NCI-H187 treated with DMSO at 0.1 percent for 48 hours (cell line): ENCODE data around the gene PCDHGA5.
A peak's percentile ranks its signal among the peaks of the same experiment; 100 is the strongest.
"Not testable (repeated sequence)": the region's sequence is repeated elsewhere in the genome, so short reads cannot be mapped to it uniquely, and the experiment has no call there.

ENCODE experiments used
- DNase-seq: peaks from one replicate; lab custom pipeline; 2025; lab: John Stamatoyannopoulos, UW

The PCDHGA5 gene

DNA sequence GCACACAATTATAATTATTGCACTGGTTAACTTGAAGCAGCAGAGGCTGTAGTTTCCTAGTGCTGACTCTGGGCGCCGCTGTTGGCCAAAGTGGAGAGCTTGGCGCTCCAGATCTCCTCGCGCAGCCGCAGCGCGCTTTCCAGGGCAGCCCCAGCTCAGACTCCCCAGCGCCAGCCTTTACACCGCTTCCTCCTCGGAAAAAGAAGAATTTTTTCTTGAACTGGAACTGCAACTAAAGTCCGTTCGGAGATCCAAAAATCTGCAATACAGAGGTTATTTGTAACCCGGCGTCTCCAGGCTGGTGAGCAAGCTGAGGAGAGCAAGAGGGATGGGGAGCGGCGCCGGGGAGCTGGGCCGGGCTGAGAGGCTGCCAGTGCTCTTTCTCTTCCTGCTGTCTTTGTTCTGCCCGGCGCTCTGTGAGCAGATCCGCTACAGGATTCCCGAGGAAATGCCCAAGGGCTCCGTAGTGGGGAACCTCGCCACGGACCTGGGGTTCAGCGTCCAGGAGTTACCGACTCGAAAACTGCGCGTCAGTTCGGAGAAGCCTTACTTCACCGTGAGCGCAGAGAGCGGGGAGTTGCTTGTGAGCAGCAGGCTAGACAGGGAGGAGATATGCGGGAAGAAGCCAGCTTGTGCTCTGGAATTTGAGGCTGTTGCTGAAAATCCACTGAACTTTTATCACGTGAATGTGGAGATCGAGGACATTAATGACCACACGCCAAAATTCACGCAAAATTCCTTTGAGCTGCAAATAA, 23.8 kb downstream of the PCDHGA5 start, which contains the start of gene PCDHGB4:
Gene PCDHGB4 (plus strand): TSS at position 142 of the 755 bp plus-strand sequence. CDS start 187 bp downstream, at position 329.
- DNase-seq = not testable (repeated sequence)

DNA sequence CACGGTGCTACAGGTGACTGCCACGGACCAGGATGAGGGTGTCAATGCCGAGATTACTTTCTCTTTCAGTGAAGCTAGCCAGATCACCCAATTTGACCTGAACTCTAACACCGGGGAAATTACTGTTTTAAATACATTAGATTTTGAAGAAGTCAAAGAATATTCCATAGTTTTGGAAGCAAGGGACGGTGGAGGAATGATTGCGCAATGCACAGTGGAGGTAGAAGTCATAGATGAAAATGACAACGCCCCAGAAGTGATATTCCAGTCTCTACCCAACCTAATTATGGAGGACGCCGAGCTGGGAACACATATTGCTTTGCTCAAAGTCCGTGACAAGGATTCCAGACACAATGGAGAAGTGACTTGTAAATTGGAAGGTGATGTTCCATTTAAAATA, 24.7 kb downstream of the PCDHGA5 start:
- DNase-seq = no peak

DNA sequence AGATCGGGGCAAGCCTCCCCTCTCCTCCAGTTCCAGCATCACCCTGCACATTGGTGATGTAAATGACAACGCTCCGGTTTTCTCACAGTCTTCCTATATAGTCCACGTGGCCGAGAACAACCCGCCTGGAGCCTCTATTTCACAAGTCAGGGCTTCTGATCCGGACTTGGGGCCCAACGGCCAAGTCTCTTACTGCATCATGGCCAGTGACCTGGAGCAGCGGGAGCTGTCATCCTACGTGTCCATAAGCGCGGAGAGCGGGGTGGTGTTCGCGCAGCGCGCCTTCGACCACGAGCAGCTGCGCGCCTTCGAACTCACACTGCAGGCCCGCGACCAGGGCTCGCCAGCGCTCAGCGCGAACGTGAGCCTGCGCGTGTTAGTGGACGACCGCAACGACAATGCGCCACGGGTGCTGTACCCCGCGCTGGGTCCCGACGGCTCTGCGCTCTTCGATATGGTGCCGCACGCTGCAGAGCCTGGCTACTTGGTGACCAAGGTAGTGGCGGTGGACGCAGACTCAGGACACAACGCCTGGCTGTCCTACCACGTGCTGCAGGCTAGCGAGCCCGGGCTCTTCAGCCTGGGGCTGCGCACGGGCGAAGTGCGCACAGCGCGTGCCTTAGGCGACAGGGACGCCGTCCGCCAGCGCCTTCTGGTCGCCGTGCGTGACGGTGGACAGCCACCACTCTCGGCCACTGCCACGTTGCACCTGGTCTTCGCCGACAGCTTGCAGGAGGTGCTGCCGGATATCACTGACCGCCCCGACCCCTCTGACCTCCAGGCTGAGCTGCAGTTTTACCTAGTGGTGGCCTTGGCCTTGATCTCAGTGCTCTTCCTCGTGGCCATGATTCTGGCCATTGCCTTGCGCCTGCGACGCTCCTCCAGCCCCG, 25.4 kb downstream of the PCDHGA5 start:
- DNase-seq = no peak

DNA sequence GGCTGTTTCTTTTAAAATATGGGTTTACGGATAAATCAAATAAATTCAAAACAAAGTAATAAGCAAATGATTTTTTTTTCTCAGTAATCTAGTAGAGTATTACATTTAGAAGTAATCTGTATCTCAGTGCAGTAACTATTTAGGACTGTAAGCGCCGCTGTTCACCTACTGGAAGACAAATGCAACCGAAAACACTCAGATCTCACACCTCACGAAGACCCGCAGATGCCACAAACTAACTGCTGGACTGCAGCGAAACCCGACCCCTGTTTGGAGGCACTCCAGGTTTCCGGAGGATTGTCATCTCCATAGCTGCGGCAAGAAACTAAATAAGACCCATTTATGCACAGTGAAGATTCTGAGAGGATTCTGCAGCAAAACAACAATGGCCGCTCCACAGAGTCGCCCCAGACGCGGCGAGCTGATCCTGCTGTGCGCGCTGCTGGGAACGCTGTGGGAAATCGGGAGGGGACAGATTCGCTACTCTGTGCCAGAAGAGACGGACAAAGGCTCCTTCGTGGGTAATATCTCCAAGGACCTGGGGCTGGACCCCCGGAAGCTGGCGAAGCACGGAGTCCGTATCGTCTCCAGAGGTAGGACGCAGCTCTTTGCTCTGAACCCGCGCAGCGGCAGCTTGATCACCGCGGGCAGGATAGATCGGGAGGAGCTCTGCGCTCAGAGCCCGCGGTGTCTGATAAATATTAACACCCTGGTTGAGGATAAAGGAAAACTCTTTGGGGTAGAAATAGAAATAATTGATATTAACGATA, 28.7 kb downstream of the PCDHGA5 start, which contains the start of gene PCDHGA8:
Gene PCDHGA8 (plus strand): TSS at position 205 of the 770 bp plus-strand sequence. CDS start 181 bp downstream, at position 386.
- no peak for DNase-seq

DNA sequence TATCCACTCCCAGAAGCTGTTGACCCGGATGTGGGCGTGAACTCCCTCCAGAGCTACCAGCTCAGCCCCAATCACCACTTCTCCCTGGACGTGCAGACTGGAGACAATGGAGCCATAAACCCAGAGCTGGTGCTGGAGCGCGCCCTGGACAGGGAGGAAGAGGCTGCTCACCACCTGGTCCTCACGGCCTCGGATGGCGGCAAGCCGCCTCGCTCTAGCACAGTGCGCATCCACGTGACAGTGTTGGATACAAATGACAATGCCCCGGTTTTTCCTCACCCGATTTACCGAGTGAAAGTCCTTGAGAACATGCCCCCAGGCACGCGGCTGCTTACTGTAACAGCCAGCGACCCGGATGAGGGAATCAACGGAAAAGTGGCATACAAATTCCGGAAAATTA, 29.3 kb downstream of the PCDHGA5 start:
- DNase-seq = no peak

DNA sequence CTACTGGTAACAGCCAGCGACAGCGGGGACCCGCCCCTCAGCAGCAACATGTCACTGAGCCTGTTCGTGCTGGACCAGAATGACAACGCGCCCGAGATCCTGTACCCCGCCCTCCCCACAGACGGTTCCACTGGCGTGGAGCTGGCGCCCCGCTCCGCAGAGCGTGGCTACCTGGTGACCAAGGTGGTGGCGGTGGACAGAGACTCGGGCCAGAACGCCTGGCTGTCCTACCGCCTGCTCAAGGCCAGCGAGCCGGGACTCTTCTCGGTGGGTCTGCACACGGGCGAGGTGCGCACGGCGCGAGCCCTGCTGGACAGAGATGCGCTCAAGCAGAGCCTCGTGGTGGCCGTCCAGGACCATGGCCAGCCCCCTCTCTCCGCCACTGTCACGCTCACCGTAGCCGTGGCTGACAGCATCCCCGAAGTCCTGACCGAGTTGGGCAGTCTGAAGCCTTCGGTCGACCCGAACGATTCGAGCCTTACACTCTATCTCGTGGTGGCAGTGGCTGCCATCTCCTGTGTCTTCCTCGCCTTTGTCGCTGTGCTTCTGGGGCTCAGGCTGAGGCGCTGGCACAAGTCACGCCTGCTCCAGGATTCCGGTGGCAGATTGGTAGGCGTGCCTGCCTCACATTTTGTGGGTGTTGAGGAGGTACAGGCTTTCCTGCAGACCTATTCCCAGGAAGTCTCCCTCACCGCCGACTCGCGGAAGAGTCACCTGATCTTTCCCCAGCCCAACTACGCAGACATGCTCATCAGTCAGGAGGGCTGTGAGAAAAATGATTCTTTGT, 30.6 kb downstream of the PCDHGA5 start:
- not testable (repeated sequence) for DNase-seq

DNA sequence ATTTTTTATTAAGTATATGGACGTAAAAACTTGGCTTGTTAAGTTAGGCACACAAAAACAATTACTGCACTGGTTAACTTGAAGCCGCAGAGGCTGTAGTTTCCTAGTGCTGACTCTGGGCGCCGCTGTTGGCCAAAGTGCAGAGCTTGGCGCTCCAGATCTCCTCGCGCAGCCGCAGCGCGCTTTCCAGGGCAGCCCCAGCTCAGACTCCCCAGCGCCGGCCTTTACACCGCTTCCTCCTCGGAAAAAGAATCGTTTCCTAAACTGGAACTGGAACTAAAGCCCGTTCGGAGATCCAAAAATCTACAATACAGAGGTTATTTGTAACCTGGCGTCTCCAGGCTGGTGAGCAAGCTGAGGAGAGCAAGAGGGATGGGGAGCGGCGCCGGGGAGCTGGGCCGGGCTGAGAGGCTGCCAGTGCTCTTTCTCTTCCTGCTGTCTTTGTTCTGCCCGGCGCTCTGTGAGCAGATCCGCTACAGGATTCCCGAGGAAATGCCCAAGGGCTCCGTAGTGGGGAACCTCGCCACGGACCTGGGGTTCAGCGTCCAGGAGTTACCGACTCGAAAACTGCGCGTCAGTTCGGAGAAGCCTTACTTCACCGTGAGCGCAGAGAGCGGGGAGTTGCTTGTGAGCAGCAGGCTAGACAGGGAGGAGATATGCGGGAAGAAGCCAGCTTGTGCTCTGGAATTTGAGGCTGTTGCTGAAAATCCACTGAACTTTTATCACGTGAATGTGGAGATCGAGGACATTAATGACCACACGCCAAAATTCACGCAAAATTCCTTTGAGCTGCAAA, 34.0 kb downstream of the PCDHGA5 start, which contains the start of gene PCDHGB5:
Gene PCDHGB5 (plus strand): TSS at position 192 of the 796 bp plus-strand sequence. CDS start 181 bp downstream, at position 373.
- DNase-seq = peak; percentile 0

DNA sequence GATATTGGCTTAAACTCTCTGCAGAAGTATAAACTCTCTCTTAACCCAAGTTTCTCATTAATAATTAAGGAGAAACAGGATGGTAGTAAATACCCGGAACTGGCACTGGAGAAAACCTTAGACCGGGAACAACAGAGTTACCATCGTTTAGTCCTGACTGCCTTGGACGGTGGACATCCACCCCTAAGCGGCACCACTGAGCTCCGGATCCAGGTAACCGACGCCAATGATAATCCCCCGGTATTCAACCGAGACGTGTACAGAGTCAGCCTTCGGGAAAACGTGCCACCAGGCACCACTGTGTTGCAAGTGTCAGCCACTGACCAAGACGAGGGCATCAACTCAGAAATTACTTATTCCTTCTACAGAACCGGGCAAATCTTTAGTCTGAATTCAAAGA, 34.6 kb downstream of the PCDHGA5 start:
- DNase-seq = no peak

DNA sequence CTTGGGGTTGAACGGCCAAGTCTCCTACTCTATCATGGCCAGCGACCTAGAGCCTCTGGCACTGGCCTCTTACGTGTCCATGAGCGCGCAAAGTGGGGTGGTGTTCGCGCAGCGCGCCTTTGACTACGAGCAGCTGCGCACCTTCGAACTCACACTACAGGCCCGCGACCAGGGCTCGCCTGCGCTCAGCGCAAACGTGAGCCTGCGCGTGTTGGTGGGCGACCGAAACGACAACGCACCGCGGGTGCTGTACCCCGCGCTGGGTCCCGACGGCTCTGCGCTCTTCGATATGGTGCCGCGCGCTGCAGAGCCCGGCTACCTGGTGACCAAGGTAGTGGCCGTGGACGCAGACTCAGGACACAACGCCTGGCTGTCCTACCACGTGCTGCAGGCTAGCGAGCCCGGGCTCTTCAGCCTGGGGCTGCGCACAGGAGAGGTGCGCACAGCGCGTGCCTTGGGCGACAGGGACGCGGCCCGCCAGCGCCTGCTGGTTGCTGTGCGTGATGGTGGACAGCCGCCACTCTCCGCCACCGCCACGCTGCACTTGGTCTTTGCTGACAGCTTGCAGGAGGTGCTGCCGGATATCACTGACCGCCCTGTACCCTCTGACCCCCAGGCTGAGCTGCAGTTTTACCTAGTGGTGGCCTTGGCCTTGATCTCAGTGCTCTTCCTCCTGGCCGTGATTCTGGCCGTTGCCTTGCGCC, 35.7 kb downstream of the PCDHGA5 start:
- no peak for DNase-seq

DNA sequence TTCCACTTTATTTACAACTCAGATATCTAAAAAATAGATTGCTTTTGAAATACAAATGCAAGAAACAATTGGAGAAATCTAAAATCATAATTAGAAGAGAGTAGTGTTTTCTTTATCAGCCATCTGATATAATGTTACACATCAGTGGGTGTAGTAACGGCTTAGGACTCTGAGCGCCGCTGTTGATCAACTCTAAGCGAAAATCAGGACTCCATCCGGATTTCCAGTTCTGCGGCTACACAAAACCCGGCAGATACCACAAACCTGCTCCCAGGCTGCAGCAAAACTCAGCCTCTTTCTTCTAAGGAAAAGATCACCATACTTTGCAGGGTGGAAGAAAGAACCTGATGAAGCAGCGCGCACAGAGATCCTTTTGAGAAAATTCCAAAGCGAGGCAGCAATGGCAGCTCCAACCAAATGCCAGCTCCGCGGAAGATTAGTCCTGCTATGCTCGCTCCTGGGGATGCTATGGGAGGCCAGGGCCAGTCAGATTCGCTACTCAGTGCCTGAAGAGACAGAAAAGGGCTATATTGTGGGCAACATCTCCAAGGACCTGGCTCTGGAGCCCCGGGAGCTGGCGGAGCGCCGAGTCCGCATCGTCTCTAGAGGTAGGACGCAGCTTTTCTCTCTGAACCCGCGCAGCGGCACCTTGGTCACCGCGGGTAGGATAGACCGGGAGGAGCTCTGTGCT, 38.7 kb downstream of the PCDHGA5 start, which contains the start of gene PCDHGA9:
Gene PCDHGA9 (plus strand): TSS at position 226 of the 691 bp plus-strand sequence. CDS start 175 bp downstream, at position 401.
- DNase-seq = no peak

DNA sequence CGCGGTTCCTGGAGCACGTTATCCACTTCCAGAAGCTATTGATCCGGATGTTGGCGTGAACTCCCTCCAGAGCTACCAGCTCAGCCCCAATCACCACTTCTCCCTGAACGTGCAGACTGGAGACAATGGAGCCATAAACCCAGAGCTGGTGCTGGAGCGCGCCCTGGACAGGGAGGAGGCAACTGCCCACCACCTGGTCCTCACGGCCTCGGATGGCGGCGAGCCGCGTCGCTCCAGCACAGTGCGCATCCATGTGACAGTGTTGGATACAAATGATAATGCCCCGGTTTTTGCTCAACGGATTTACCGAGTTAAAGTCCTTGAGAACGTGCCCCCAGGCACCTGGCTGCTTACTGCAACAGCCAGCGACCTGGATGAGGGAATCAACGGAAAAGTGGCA, 39.4 kb downstream of the PCDHGA5 start:
- DNase-seq = no peak

DNA sequence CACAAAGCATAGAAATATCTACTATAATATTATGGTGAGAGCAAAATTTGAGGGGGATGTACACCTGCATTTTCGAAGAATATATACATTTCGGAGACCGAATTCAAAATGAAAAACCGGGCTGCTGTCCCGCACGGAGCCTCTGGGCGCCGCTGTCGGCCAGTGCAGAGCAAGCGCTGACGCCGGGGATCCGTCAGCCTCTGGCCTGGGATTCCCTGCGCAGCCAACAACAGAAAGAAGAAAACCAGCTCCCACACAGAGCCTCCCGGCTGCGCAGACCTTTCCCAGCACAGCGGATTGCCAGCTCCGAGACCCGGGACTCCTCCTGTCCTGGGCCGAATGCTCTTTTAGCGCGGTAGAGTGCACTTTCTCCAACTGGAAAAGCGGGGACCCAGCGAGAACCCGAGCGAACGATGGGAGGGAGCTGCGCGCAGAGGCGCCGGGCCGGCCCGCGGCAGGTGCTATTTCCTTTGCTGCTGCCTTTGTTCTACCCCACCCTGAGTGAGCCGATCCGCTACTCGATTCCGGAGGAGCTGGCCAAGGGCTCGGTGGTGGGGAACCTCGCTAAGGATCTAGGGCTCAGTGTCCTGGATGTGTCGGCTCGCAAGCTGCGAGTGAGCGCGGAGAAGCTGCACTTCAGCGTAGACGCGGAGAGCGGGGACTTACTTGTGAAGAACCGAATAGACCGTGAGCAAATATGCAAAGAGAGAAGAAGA, 44.0 kb downstream of the PCDHGA5 start, which contains the start of gene PCDHGB6:
Gene PCDHGB6 (plus strand): TSS at position 232 of the 716 bp plus-strand sequence. CDS start 182 bp downstream, at position 414.
- DNase-seq = not testable (repeated sequence)

DNA sequence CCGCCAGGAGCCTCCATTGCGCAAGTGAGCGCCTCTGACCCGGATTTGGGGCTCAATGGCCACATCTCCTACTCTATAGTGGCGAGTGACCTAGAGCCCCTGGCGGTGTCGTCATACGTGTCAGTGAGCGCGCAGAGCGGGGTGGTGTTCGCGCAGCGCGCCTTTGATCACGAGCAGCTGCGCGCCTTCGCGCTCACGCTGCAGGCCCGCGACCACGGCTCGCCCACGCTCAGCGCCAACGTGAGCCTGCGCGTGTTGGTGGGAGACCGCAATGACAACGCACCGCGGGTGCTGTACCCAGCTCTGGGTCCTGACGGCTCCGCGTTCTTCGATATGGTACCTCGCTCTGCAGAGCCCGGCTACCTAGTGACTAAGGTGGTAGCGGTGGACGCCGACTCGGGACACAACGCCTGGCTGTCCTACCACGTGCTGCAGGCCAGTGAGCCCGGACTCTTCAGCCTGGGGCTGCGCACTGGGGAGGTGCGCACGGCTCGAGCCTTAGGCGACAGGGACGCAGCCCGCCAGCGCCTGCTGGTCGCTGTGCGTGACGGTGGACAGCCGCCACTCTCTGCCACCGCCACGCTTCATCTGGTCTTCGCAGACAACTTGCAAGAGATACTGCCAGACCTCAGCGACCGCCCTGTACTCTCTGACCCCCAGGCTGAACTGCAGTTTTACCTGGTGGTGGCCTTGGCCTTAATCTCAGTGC, 45.8 kb downstream of the PCDHGA5 start:
- DNase-seq = no peak

DNA sequence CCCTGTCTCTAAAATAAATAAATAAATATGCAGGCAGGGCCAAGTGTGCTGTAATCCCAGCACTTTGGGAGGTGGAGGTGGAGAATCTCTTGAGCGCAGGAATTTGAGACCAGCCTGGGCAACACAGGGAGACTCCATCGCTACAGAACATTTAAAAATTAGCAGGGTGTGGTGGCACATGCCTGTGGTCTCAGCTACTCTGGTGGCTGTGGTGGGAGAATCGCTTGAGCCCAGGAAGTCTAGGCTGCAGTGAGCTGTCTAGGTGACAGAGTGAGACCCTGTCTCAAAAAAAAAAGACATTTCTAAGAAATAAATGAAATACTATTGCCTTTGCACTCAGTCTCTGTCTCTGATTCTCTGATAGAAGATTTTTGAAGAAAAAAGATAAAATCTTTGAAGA, 47.6 kb downstream of the PCDHGA5 start:
- no peak for DNase-seq

DNA sequence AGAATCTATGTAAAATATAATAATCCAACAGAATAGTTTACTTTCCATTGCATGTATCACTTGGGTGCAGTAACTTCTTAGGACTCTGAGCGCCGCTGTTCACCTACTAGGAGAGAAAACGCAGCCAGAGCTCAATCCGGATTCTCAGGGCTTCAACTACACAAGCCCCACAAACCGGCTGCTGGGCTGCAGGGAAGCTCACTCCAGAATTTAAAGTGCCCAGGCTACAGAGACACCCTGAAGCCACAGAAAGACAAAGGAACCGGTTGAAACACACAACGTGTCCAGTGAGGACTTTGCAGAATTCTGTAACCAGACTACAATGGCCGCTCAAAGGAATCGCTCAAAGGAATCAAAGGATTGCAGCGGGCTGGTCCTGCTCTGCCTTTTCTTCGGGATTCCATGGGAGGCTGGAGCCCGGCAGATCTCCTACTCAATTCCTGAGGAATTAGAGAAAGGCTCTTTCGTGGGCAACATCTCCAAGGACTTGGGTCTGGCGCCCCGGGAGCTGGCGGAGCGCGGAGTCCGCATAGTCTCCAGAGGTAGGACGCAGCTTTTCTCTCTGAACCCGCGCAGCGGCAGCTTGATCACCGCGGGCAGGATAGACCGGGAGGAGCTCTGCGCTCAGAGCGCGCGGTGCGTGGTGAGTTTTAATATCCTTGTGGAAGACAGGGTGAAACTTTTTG, 49.0 kb downstream of the PCDHGA5 start, which contains the start of gene PCDHGA10:
Gene PCDHGA10 (plus strand): TSS at position 134 of the 686 bp plus-strand sequence. CDS start 189 bp downstream, at position 323.
- no peak for DNase-seq

DNA sequence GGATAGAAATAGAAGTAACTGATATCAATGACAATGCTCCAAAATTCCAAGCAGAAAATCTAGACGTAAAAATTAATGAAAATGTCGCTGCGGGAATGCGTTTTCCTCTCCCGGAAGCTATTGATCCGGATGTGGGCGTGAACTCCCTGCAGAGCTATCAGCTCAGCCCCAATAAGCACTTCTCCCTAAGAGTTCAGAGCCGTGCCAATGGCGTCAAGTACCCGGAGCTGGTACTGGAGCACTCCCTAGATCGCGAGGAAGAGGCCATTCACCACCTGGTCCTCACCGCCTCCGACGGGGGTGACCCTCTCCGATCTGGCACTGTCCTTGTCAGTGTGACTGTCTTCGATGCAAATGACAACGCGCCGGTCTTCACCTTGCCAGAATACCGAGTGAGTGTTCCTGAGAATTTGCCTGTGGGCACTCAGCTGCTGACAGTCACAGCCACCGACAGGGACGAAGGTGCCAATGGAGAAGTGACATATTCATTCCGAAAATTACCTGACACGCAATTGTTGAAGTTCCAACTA, 49.6 kb downstream of the PCDHGA5 start:
- no peak for DNase-seq
